Gastroesophageal sphincter (tissue), 3 donors: ENCODE data around the gene TAF10.

Source experiments
- CTCF ChIP-seq, 4 experiments: fragments of 200-600 bp in 2 of 4; fragments of 450-650 bp in 2 of 4; sonication (generic) in 1 of 4; IDR thresholded peaks; one replicate each; pipeline ENCODE4 v1.5.1; 2017 to 2019; ENCODE audit warnings: antibody characterized with exemption in 4 of 4, mild to moderate bottlenecking in 2 of 4, moderate library complexity in 2 of 4
- EP300 ChIP-seq: sonication (generic); formaldehyde crosslinking; IDR thresholded peaks from one replicate; pipeline ENCODE4 v1.6.1; 2017; ENCODE audit warnings: antibody characterized with exemption, mild to moderate bottlenecking
- POLR2A ChIP-seq, 2 donors: fragments of 450-650 bp; IDR thresholded peaks; one replicate each; pipeline ENCODE4 v1.6.1; 2017; ENCODE audit warnings: antibody characterized with exemption in 2 of 2, mild to moderate bottlenecking in 2 of 2, moderate library complexity in 1 of 2
- POLR2AphosphoS5 ChIP-seq: sonication (generic); formaldehyde crosslinking; IDR thresholded peaks from one replicate; pipeline ENCODE4 v1.6.1; 2017; ENCODE audit warnings: antibody characterized with exemption

- no peak for TF ChIP-seq CTCF (IDR thresholded peaks at IDR 0.05)
- TF ChIP-seq POLR2AphosphoS5: no peak
- TF ChIP-seq POLR2A (IDR thresholded peaks at IDR 0.05): no peak
- TF ChIP-seq EP300: no peak
These were observed 15.2 kb upstream of the TAF10 start for GRCh38 chr11:6626971-6627761.
